HEK293 (cell line): Measurements from ENCODE around the gene HBA1.

ENCODE experiments used
- CTCF ChIA-PET: fragments of 350-600 bp; formaldehyde crosslinking; extraction: SDS; loops from one replicate; lab custom pipeline; 2021; ENCODE audit warnings: antibody characterized with exemption; lab: Yijun Ruan, JAX
- POLR2A ChIA-PET: fragments of 300-600 bp; formaldehyde crosslinking; extraction: SDS; loops from one replicate; lab custom pipeline; 2020; ENCODE audit warnings: antibody characterized with exemption, inconsistent platforms; lab: Yijun Ruan, JAX
- H3K27ac ChIP-seq: fragments of 200-500 bp; sonication (Bioruptor generic); 2 replicates; pipeline ENCODE4 v1.5.1; 2014; ENCODE audit warnings: low read depth, low read length, control low read depth, inconsistent platforms; ENCODE audit errors: extremely low read depth
- H3K36me3 ChIP-seq, 2 experiments: fragments of 200-500 bp in 1 of 2; sonication (Bioruptor generic) in 1 of 2; 1 replicate in 1 of 2; 2 replicates in 1 of 2; pipeline ENCODE4 v1.5.1; 2014 to 2017; ENCODE audit warnings: inconsistent platforms in 2 of 2, low read length in 2 of 2; ENCODE audit not compliant: control insufficient read depth in 2 of 2, insufficient read depth in 1 of 2
- H3K4me1 ChIP-seq: fragments of 200-500 bp; sonication (Bioruptor generic); 2 replicates; pipeline ENCODE4 v1.5.1; 2014; ENCODE audit warnings: mild to moderate bottlenecking, low read length, inconsistent platforms; ENCODE audit not compliant: control insufficient read depth, insufficient read depth
- H3K4me3 ChIP-seq: 2 replicates; pipeline ENCODE4 v1.5.1; 2011; ENCODE audit warnings: low read depth, mild to moderate bottlenecking, control low read depth, low read length, moderate library complexity
- H3K9me3 ChIP-seq: fragments of 200-500 bp; sonication (Bioruptor generic); 2 replicates; pipeline ENCODE4 v1.5.1; 2014; ENCODE audit warnings: low read depth, low read length, inconsistent platforms; ENCODE audit not compliant: control insufficient read depth, insufficient read depth
- EGR2 ChIP-seq: fragments of 450-650 bp; formaldehyde crosslinking; IDR thresholded peaks from 2 replicates; pipeline ENCODE4 v1.5.1; 2016; ENCODE audit warnings: low read depth, missing biosample characterization, missing genetic modification characterization
- MEIS1 ChIP-seq: sonication (generic); formaldehyde crosslinking; IDR thresholded peaks from 2 replicates; pipeline ENCODE4 v1.8.1; 2022; ENCODE audit warnings: missing genetic modification reagents, mild to moderate bottlenecking, borderline replicate concordance
- SETDB1 ChIP-seq: IDR thresholded peaks from one replicate; pipeline ENCODE4 v1.6.1; 2017; ENCODE audit warnings: mild to moderate bottlenecking, low read length, moderate library complexity, mixed read lengths; ENCODE audit not compliant: insufficient read length
- ZBTB20 ChIP-seq: fragments of 450-650 bp; formaldehyde crosslinking; IDR thresholded peaks from 2 replicates; pipeline ENCODE4 v1.5.1; 2016; ENCODE audit warnings: missing biosample characterization, missing genetic modification characterization
- ZFHX2 ChIP-seq: fragments of 450-650 bp; formaldehyde crosslinking; conservative IDR thresholded peaks from 2 replicates; pipeline ENCODE4 v1.5.1; 2016; ENCODE audit warnings: missing biosample characterization, missing genetic modification characterization
- ZNF114 ChIP-seq: fragments of 450-650 bp; formaldehyde crosslinking; IDR thresholded peaks from 2 replicates; pipeline ENCODE4 v1.5.0; 2017; ENCODE audit warnings: missing biosample characterization, missing genetic modification characterization
- ZNF302 ChIP-seq: fragments of 450-650 bp; formaldehyde crosslinking; IDR thresholded peaks from 2 replicates; pipeline ENCODE4 v1.5.1; 2016; ENCODE audit warnings: missing biosample characterization, missing genetic modification characterization, low read depth
- ZNF335 ChIP-seq: fragments of 450-650 bp; formaldehyde crosslinking; conservative IDR thresholded peaks from 2 replicates; pipeline ENCODE4 v1.5.1; 2016; ENCODE audit warnings: missing biosample characterization, missing genetic modification characterization
- ZNF423 ChIP-seq: fragments of 450-650 bp; formaldehyde crosslinking; IDR thresholded peaks from 2 replicates; pipeline ENCODE4 v1.5.1; 2016; ENCODE audit warnings: missing biosample characterization, missing genetic modification characterization
- ZNF600 ChIP-seq: fragments of 450-650 bp; formaldehyde crosslinking; IDR thresholded peaks from 2 replicates; pipeline ENCODE4 v1.5.1; 2016; ENCODE audit warnings: missing biosample characterization, missing genetic modification characterization
- ZNF791 ChIP-seq: fragments of 450-650 bp; formaldehyde crosslinking; IDR thresholded peaks from 2 replicates; pipeline ENCODE4 v1.5.1; 2016; ENCODE audit warnings: missing biosample characterization, missing genetic modification characterization
- ZSCAN23 ChIP-seq: fragments of 450-650 bp; formaldehyde crosslinking; IDR thresholded peaks from 2 replicates; pipeline ENCODE4 v1.5.1; 2016; ENCODE audit warnings: missing biosample characterization, missing genetic modification characterization
- ZSCAN30 ChIP-seq: fragments of 450-650 bp; IDR thresholded peaks from 2 replicates; pipeline ENCODE4 v1.5.1; 2018; ENCODE audit warnings: missing biosample characterization, mild to moderate bottlenecking, missing genetic modification characterization, moderate library complexity
- TF ChIP-seq, protein P1 (sequence below): fragments of 450-650 bp; formaldehyde crosslinking; IDR thresholded peaks from 2 replicates; pipeline ENCODE4 v1.5.1; 2016; ENCODE audit warnings: missing biosample characterization, missing genetic modification characterization
- TF ChIP-seq, protein P2 (sequence below): fragments of 450-650 bp; formaldehyde crosslinking; optimal IDR thresholded peaks from 2 replicates; pipeline ENCODE3; 2016; ENCODE audit warnings: missing biosample characterization, mild to moderate bottlenecking, missing genetic modification characterization
- TF ChIP-seq, protein P3 (sequence below): fragments of 450-650 bp; formaldehyde crosslinking; IDR thresholded peaks from 2 replicates; pipeline ENCODE4 v1.5.1; 2016; ENCODE audit warnings: missing biosample characterization, missing genetic modification characterization
- TF ChIP-seq, protein P4 (sequence below): fragments of 450-650 bp; formaldehyde crosslinking; IDR thresholded peaks from 2 replicates; pipeline ENCODE4 v1.5.0; 2017; ENCODE audit warnings: missing biosample characterization, missing genetic modification characterization, borderline replicate concordance
- TF ChIP-seq, protein P5 (sequence below): fragments of 450-650 bp; formaldehyde crosslinking; IDR thresholded peaks from 2 replicates; pipeline ENCODE4 v1.5.1; 2016; ENCODE audit warnings: missing biosample characterization, missing genetic modification characterization, borderline replicate concordance
- TF ChIP-seq, protein P6 (sequence below): fragments of 450-650 bp; formaldehyde crosslinking; IDR thresholded peaks from 2 replicates; pipeline ENCODE4 v1.5.1; 2016; ENCODE audit warnings: missing biosample characterization, missing genetic modification characterization

Gene HBA1

DNA sequence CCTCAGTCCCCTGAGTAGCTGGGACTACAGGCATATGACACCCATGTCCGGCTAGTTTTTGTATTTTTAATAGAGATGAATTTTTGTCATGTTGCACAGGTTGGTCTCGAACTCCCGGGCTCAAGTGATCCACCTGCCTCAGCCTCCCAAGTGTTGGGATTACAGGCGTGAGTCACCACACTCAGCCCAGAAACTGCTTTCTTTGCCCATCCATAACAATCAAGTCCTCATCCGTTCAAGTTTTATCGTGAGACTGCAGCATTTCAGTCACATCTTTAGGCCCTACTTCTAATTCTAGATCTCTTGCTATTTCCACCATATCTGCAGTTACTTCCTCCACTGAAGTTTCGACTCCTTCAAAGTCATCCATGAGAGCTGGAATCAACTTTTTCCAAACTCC is 44.4 kb upstream of the HBA1 start:
- 0 out of 2 replicates have a peak, but pooled peaks have one; percentile 25 for TF ChIP-seq ZNF600 (tag by site-specific recombination)
- TF ChIP-seq, protein P1, sequence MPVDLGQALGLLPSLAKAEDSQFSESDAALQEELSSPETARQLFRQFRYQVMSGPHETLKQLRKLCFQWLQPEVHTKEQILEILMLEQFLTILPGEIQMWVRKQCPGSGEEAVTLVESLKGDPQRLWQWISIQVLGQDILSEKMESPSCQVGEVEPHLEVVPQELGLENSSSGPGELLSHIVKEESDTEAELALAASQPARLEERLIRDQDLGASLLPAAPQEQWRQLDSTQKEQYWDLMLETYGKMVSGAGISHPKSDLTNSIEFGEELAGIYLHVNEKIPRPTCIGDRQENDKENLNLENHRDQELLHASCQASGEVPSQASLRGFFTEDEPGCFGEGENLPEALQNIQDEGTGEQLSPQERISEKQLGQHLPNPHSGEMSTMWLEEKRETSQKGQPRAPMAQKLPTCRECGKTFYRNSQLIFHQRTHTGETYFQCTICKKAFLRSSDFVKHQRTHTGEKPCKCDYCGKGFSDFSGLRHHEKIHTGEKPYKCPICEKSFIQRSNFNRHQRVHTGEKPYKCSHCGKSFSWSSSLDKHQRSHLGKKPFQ = no peak
- Histone ChIP-seq H3K9me3 (no peaks in the 10 kb centered on the region), H3K27ac (no peak overlapping the region), H3K4me1 (no peaks in the 10 kb centered on the region), H3K36me3 (peaks cover 3 to 4% of the 10 kb centered on the region in 2 experiments; a peak in 2 of 3 replicates), H3K4me3 (no peak overlapping the region)
- CTCF ChIA-PET = interaction anchor here (2.0 to 3.5 kb wide), 2 partner anchors 14 to 66 kb away, joined by 5 to 11 read pairs; no protein-coding TSS in a partner anchor
- POLR2A ChIA-PET = interaction anchor here (0.6 kb wide), 1 partner anchor 168 kb away, joined by 3 read pairs; no protein-coding TSS in a partner anchor

DNA sequence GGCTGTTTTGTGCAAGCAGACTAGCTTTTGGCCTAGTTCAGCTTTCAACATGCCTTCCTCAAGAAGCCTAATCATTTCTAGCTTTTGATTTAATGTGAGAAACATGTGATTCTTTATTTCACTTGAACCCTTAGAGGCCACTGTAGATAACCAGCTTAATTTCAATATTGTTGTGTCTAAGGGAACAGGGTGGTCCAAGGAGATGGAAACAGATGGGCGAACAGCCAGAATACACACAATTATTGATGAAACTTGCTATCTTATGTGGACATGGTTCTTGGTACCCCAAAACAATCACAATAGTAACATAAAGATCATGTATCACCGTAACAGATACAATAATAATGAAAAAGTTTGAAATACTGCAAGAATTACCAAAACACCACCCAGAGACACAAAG is 42.8 kb upstream of the HBA1 start:
- Histone ChIP-seq H3K27ac (no peak overlapping the region), H3K4me3 (no peak overlapping the region), H3K36me3 (peaks cover 3 to 4% of the 10 kb centered on the region in 2 experiments; a peak in 2 of 3 replicates), H3K9me3 (no peaks in the 10 kb centered on the region), H3K4me1 (no peaks in the 10 kb centered on the region)
- CTCF ChIA-PET = interaction anchor here (0.5 to 3.5 kb wide), 8 partner anchors 16 to 229 kb away, joined by 3 to 11 read pairs (median 3); no protein-coding TSS in a partner anchor
- POLR2A ChIA-PET = no interaction called here
- TF ChIP-seq, protein P2, sequence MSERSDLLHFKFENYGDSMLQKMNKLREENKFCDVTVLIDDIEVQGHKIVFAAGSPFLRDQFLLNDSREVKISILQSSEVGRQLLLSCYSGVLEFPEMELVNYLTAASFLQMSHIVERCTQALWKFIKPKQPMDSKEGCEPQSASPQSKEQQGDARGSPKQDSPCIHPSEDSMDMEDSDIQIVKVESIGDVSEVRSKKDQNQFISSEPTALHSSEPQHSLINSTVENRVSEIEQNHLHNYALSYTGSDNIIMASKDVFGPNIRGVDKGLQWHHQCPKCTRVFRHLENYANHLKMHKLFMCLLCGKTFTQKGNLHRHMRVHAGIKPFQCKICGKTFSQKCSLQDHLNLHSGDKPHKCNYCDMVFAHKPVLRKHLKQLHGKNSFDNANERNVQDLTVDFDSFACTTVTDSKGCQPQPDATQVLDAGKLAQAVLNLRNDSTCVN (tag by site-specific recombination) = no peak
- TF ChIP-seq MEIS1 (CRISPR knock-in tag) (no peak), ZSCAN23 (tag by site-specific recombination) (no peak), ZFHX2 (tag by site-specific recombination) (no peak), ZNF114 (tag by site-specific recombination) (no peak)
- TF ChIP-seq, protein P3, sequence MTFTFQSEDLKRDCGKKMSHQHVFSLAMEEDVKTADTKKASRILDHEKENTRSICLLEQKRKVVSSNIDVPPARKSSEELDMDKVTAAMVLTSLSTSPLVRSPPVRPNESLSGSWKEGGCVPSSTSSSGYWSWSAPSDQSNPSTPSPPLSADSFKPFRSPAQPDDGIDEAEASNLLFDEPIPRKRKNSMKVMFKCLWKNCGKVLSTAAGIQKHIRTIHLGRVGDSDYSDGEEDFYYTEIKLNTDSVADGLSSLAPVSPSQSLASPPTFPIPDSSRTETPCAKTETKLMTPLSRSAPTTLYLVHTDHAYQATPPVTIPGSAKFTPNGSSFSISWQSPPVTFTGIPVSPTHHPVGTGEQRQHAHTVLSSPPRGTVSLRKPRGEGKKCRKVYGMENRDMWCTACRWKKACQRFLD (tag by site-specific recombination) = no peak
- TF ChIP-seq, protein P4, sequence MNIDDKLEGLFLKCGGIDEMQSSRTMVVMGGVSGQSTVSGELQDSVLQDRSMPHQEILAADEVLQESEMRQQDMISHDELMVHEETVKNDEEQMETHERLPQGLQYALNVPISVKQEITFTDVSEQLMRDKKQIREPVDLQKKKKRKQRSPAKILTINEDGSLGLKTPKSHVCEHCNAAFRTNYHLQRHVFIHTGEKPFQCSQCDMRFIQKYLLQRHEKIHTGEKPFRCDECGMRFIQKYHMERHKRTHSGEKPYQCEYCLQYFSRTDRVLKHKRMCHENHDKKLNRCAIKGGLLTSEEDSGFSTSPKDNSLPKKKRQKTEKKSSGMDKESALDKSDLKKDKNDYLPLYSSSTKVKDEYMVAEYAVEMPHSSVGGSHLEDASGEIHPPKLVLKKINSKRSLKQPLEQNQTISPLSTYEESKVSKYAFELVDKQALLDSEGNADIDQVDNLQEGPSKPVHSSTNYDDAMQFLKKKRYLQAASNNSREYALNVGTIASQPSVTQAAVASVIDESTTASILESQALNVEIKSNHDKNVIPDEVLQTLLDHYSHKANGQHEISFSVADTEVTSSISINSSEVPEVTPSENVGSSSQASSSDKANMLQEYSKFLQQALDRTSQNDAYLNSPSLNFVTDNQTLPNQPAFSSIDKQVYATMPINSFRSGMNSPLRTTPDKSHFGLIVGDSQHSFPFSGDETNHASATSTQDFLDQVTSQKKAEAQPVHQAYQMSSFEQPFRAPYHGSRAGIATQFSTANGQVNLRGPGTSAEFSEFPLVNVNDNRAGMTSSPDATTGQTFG (tag by site-specific recombination) = no peak

DNA sequence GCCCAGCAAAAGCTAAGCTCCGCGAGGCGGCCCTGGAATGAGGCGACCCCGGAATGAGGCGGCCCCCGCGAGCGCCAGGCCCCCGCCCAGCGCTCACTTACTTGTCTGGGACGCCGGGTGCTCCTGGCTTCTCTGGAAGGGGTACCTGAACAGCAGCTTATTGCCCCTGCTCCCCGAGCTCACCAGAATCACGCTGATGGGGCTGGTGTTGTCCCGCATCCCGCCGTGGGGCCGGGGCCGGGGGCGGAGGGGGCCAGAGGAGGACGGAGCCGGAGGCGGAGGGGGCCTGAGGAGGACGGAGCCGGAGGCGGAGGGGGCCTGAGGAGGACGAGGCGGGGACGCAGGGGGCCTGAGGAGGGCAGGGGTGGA is 38.4 kb upstream of the HBA1 start:
- peak overlapping the region; percentile 78 for H3K27ac ChIP-seq
- ChIA-PET POLR2A (no interaction called here), CTCF (interaction anchor here (0.8 to 1.3 kb wide), 2 partner anchors 20 to 31 kb away, joined by 3 to 4 read pairs; no protein-coding TSS in a partner anchor)
- H3K9me3 ChIP-seq = no peaks in the 10 kb centered on the region
- H3K4me3 ChIP-seq = peak overlapping the region; percentile 46
- H3K36me3 ChIP-seq = peaks cover 0 to 4% of the 10 kb centered on the region in 2 experiments; a peak in 1 of 3 replicates
- no peaks in the 10 kb centered on the region for H3K4me1 ChIP-seq
- TF ChIP-seq, protein P5, sequence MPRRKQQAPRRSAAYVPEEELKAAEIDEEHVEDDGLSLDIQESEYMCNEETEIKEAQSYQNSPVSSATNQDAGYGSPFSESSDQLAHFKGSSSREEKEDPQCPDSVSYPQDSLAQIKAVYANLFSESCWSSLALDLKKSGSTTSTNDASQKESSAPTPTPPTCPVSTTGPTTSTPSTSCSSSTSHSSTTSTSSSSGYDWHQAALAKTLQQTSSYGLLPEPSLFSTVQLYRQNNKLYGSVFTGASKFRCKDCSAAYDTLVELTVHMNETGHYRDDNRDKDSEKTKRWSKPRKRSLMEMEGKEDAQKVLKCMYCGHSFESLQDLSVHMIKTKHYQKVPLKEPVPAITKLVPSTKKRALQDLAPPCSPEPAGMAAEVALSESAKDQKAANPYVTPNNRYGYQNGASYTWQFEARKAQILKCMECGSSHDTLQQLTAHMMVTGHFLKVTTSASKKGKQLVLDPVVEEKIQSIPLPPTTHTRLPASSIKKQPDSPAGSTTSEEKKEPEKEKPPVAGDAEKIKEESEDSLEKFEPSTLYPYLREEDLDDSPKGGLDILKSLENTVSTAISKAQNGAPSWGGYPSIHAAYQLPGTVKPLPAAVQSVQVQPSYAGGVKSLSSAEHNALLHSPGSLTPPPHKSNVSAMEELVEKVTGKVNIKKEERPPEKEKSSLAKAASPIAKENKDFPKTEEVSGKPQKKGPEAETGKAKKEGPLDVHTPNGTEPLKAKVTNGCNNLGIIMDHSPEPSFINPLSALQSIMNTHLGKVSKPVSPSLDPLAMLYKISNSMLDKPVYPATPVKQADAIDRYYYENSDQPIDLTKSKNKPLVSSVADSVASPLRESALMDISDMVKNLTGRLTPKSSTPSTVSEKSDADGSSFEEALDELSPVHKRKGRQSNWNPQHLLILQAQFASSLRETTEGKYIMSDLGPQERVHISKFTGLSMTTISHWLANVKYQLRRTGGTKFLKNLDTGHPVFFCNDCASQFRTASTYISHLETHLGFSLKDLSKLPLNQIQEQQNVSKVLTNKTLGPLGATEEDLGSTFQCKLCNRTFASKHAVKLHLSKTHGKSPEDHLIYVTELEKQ (tag by site-specific recombination) = no peak
- TF ChIP-seq ZNF302 (tag by site-specific recombination) = no peak
- no peak for TF ChIP-seq ZNF423 (tag by site-specific recombination)
- peak; percentile 40; the same call in 1 of the 2 replicates for TF ChIP-seq EGR2 (tag by site-specific recombination)
- TF ChIP-seq ZNF335 (tag by site-specific recombination) = peak; percentile 90
- no peak for TF ChIP-seq SETDB1
- TF ChIP-seq ZBTB20 (tag by site-specific recombination) = peak; percentile 88
- TF ChIP-seq ZNF791 = no peak
- TF ChIP-seq, protein P6, sequence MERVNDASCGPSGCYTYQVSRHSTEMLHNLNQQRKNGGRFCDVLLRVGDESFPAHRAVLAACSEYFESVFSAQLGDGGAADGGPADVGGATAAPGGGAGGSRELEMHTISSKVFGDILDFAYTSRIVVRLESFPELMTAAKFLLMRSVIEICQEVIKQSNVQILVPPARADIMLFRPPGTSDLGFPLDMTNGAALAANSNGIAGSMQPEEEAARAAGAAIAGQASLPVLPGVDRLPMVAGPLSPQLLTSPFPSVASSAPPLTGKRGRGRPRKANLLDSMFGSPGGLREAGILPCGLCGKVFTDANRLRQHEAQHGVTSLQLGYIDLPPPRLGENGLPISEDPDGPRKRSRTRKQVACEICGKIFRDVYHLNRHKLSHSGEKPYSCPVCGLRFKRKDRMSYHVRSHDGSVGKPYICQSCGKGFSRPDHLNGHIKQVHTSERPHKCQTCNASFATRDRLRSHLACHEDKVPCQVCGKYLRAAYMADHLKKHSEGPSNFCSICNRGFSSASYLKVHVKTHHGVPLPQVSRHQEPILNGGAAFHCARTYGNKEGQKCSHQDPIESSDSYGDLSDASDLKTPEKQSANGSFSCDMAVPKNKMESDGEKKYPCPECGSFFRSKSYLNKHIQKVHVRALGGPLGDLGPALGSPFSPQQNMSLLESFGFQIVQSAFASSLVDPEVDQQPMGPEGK (tag by site-specific recombination) = peak; percentile 64
- TF ChIP-seq ZSCAN30 (tag by site-specific recombination) = no peak
